Left kidney (tissue), 2 donors: ENCODE measurements around the gene AATK. TPM values are rescaled to one million over a fixed set of nuclear protein-coding genes. Genes with fewer than 3 reads are reported as not detected.
"Not testable (repeated sequence)": the region's sequence is repeated elsewhere in the genome, so short reads cannot be mapped to it uniquely, and the experiment has no call there.

ENCODE experiments used
- DNase-seq: peaks from one replicate; pipeline ENCODE4 v3.0.0-alpha.2; 2013
- polyA plus RNA-seq: library from polyadenylated mRNA; unstranded; fragments of 120-200 nt; gene quantifications from one replicate; pipeline ENCODE4 v1.2.1, GENCODE V29; 2013; ENCODE audit not compliant: insufficient read length

AATK gene
- polyA plus RNA-seq, 1 donor: 3.9 TPM

- DNase-seq: no peak
Measured at GRCh38 chr17:81161536-81161935, 4.5 kb downstream of the AATK start.

- DNase-seq: no peak
Measured at GRCh38 chr17:81160747-81161453, 5.1 kb downstream of the AATK start.

GRCh38 chr17:81160306-81160705, 5.7 kb downstream of the AATK start:
- no peak for DNase-seq

GRCh38 chr17:81159611-81160265, 6.3 kb downstream of the AATK start:
- DNase-seq: no peak

GRCh38 chr17:81158688-81159590, 7.1 kb downstream of the AATK start:
- DNase-seq: no peak

- DNase-seq: no peak
Measured at GRCh38 chr17:81157848-81158687, 8.0 kb downstream of the AATK start.

GRCh38 chr17:81156866-81157805, 8.9 kb downstream of the AATK start:
- DNase-seq: no peak

GRCh38 chr17:81154961-81155360, 11.1 kb downstream of the AATK start:
- no peak for DNase-seq

GRCh38 chr17:81154016-81154415, 12.0 kb downstream of the AATK start:
- not testable (repeated sequence) for DNase-seq

- no peak for DNase-seq
Measured at GRCh38 chr17:81153340-81153803, 12.6 kb downstream of the AATK start.

- no peak for DNase-seq
Measured at GRCh38 chr17:81152288-81152828, 13.7 kb downstream of the AATK start.

GRCh38 chr17:81151278-81151677, 14.7 kb downstream of the AATK start:
- no peak for DNase-seq

- DNase-seq: no peak
Measured at GRCh38 chr17:81150377-81151077, 15.5 kb downstream of the AATK start.

GRCh38 chr17:81148986-81149533, 17.0 kb downstream of the AATK start:
- no peak for DNase-seq

GRCh38 chr17:81148571-81148970, 17.4 kb downstream of the AATK start:
- no peak for DNase-seq

GRCh38 chr17:81147701-81148100, 18.3 kb downstream of the AATK start:
- DNase-seq: no peak

GRCh38 chr17:81146208-81146607, 19.8 kb downstream of the AATK start:
- DNase-seq: not testable (repeated sequence)

- no peak for DNase-seq
Measured at GRCh38 chr17:81144423-81144781, 21.6 kb downstream of the AATK start.

GRCh38 chr17:81143717-81144422, 22.2 kb downstream of the AATK start:
- no peak for DNase-seq
